ENCODE results near the gene COL16A1. TPM values are rescaled to one million over a fixed set of nuclear protein-coding genes. Genes with fewer than 3 reads are reported as not detected.

Gene COL16A1
- polyA plus RNA-seq, 1 experiment, result 35.4 TPM

DNA sequence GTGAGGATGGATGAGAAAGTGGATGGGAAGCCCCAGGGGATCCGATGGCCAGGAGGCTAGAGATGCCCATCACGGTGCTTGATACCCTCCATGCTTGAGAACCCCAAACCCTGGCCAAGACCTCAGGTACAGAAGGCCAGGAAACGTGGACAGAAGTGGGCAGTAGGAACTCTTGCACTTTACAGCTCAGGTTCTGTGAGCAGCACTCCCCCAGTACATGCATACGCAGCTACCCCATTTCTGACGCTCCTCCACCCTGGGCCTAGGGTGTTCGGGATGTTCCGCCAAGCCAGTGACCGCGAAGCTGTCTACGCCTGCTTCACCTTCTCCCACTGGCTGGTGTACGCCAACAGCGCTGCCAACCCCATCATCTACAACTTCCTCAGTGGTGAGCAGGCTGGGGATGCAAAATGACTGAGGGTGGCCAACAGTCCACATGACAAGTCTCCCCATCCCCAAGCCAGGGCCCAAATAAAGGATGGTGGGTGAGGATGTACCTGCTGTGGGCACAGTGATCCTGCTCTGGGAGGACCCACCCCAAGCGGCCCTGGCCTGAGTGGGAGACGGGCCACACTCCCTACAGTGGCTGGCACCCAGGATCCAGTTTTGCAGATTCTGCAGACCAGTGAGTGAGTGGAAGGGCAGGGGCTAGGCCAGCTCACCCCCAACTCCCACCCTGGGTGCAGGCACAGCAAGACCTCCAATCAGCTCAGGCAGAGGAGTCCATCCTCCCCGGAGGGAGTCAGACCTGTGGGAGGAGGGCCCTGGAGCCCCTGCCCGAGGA is 78.9 kb downstream of the COL16A1 start:
- CTCF ChIA-PET, result interaction anchor here (1.1 to 1.4 kb wide), 3 partner anchors 62 to 92 kb away, joined by 3 to 4 read pairs (median 3); no protein-coding TSS in a partner anchor
- TF ChIP-seq, protein P1, sequence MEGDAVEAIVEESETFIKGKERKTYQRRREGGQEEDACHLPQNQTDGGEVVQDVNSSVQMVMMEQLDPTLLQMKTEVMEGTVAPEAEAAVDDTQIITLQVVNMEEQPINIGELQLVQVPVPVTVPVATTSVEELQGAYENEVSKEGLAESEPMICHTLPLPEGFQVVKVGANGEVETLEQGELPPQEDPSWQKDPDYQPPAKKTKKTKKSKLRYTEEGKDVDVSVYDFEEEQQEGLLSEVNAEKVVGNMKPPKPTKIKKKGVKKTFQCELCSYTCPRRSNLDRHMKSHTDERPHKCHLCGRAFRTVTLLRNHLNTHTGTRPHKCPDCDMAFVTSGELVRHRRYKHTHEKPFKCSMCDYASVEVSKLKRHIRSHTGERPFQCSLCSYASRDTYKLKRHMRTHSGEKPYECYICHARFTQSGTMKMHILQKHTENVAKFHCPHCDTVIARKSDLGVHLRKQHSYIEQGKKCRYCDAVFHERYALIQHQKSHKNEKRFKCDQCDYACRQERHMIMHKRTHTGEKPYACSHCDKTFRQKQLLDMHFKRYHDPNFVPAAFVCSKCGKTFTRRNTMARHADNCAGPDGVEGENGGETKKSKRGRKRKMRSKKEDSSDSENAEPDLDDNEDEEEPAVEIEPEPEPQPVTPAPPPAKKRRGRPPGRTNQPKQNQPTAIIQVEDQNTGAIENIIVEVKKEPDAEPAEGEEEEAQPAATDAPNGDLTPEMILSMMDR (IDR thresholded peaks at IDR 0.05; ENCODE audit: low read depth, low read length), result no peak
- POLR2A ChIA-PET, result interaction anchor here (0.5 kb wide), 1 partner anchor 276 kb away, joined by 3 read pairs; no protein-coding TSS in a partner anchor

DNA sequence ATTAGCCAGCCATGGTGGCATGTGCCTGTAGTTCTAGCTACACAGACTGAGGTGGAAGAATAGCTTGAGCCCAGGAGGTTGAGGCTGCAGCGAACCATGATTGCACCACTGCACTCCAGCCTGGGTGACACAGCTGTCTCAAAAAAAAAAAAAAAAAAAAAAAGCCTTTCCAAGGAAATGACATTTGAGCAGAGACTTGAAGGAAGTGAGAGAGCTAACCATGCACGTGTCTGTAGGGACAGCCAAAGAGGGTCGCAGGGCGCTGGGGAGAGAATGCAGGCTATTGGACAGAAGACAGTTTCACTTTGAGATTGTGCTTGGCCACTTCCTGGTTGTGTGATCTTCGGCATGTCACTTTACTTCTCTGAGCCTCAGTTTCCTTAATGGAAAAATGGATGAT is 79.5 kb downstream of the COL16A1 start:
- no peak overlapping the region for H3K27ac ChIP-seq (ENCODE audit: low read depth, low read length)
- ChIA-PET CTCF (interaction anchor here (0.7 to 1.4 kb wide), 2 partner anchors 75 to 104 kb away, joined by 3 read pairs; no protein-coding TSS in a partner anchor), POLR2A (no interaction called here)
- H3K4me3 ChIP-seq (ENCODE audit: low read depth, low read length), result no peak overlapping the region
- TF ChIP-seq, protein P1 (IDR thresholded peaks at IDR 0.05; ENCODE audit: low read depth, low read length), result no peak
- H3K9me3 ChIP-seq (ENCODE audit: control insufficient read depth, insufficient read depth, low read length), result no peaks in the 10 kb centered on the region
- H3K27me3 ChIP-seq (ENCODE audit: control insufficient read depth, insufficient read depth, low read length), result no peaks in the 10 kb centered on the region
- DNase-seq (ENCODE audit: low read depth, low spot score), result no peak

More for the DNA sequence above, 78.9 kb downstream of the COL16A1 start:
- Histone ChIP-seq H3K27ac (ENCODE audit: low read depth, low read length) (no peak overlapping the region), H3K27me3 (ENCODE audit: control insufficient read depth, insufficient read depth, low read length) (no peaks in the 10 kb centered on the region), H3K9me3 (ENCODE audit: control insufficient read depth, insufficient read depth, low read length) (no peaks in the 10 kb centered on the region), H3K4me3 (ENCODE audit: low read depth, low read length) (no peak overlapping the region)
- no peak for DNase-seq (ENCODE audit: low read depth, low spot score)

DNA sequence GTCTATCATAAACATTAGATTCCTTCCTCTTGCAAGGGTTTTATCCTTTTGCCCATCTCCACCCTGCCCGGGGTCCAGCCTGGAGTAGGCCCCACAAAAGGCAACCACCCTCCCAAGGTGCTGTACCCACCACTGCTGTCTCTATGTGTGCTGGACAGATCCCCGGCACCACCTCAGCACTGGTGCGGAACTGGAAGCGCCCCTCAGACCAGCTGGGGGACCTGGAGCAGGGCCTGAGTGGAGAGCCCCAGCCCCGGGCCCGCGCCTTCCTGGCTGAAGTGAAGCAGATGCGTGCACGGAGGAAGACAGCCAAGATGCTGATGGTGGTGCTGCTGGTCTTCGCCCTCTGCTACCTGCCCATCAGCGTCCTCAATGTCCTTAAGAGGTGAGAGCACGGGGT is 80.5 kb downstream of the COL16A1 start:
- POLR2A ChIA-PET, result no interaction called here
- H3K27me3 ChIP-seq (ENCODE audit: control insufficient read depth, insufficient read depth, low read length), result peaks cover 6% of the 10 kb centered on the region
- no peak overlapping the region for H3K4me3 ChIP-seq (ENCODE audit: low read depth, low read length)
- H3K9me3 ChIP-seq (ENCODE audit: control insufficient read depth, insufficient read depth, low read length), result no peaks in the 10 kb centered on the region
- TF ChIP-seq, protein P1 (IDR thresholded peaks at IDR 0.05; ENCODE audit: low read depth, low read length), result no peak
- no peak for DNase-seq (ENCODE audit: low read depth, low spot score)
- H3K27ac ChIP-seq (ENCODE audit: low read depth, low read length), result no peak overlapping the region
- CTCF ChIA-PET, result no interaction called here

DNA sequence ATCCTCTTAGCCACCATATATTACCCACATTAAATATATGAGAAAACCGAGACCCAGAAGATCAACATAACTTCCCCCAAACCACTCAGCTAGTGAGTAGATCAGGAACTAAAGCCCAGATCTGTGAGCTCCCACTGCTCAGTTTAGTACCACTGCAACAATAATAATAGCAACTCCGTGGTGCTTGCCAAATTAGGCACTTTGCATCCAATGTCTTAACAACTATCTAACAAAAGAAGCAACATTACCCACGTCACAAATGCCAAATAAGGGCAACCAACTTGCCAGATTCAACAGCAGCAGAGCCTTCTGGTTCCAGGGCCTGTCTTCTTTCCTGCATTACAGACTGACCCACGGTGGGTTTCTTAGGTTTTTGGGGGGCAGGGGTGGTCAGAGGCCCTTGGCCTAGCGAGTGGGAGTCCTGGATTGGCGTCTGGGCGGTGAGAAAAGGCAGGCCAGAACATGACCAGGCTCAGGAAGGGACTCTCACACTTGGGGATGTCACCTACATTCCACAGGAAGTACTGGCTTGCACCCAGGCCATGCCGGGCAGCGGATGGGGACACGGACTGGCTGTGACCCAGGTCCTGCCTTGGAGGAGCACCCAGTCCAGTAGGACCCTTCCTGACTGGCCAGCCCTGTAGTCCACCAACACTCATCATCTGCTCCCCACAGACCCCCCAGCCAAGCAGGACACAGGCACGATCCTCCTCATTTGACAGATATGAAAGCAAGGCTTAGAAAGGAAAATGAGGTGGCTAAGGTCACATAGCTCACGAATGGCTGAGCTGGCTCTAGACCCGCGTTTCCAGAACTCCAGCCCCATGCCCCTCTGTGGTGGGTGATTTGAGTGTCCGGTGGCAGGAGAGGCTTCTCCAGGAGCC is 81.7 kb downstream of the COL16A1 start:
- H3K27me3 ChIP-seq (ENCODE audit: control insufficient read depth, insufficient read depth, low read length), result peaks cover 14% of the 10 kb centered on the region
- ChIA-PET CTCF (no interaction called here), POLR2A (no interaction called here)
- H3K4me3 ChIP-seq (ENCODE audit: low read depth, low read length), result no peak overlapping the region
- DNase-seq (ENCODE audit: low read depth, low spot score), result no peak
- TF ChIP-seq, protein P1 (IDR thresholded peaks at IDR 0.05; ENCODE audit: low read depth, low read length), result no peak
- no peak overlapping the region for H3K27ac ChIP-seq (ENCODE audit: low read depth, low read length)
- H3K9me3 ChIP-seq (ENCODE audit: control insufficient read depth, insufficient read depth, low read length), result no peaks in the 10 kb centered on the region; the same call in 1 of the 2 replicates

DNA sequence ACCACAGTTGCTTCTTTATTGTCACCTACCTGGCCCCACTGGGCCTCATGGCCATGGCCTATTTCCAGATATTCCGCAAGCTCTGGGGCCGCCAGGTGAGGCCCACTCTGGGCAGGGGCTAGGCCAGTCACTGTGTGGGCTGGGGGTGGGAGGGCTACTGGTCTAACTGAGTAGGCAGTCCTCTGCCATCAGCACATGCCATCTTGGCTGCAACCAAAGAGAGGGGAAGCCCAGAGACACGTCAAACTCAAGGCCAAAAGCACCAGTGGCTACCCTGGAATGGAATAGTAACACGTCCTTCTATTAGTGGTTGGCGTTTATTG is 82.4 kb downstream of the COL16A1 start:
- H3K27ac ChIP-seq (ENCODE audit: low read depth, low read length), result no peak overlapping the region
- no peaks in the 10 kb centered on the region; the same call in 1 of the 2 replicates for H3K9me3 ChIP-seq (ENCODE audit: control insufficient read depth, insufficient read depth, low read length)
- CTCF ChIA-PET, result no interaction called here
- no peak overlapping the region for H3K4me3 ChIP-seq (ENCODE audit: low read depth, low read length)
- H3K27me3 ChIP-seq (ENCODE audit: control insufficient read depth, insufficient read depth, low read length), result peaks cover 20% of the 10 kb centered on the region
- POLR2A ChIA-PET, result no interaction called here
- TF ChIP-seq, protein P1 (IDR thresholded peaks at IDR 0.05; ENCODE audit: low read depth, low read length), result no peak
- DNase-seq (ENCODE audit: low read depth, low spot score), result no peak
